Measurements from ENCODE around the gene SLC22A7. TPM values are rescaled to one million over a fixed set of nuclear protein-coding genes. Genes with fewer than 3 reads are reported as not detected.
"Not testable (repeated sequence)": the region's sequence is repeated elsewhere in the genome, so short reads cannot be mapped to it uniquely, and the experiment has no call there.

SLC22A7 gene
- total and polyA plus RNA-seq, 2 donors = 0.15 TPM; not detected in 1

DNA sequence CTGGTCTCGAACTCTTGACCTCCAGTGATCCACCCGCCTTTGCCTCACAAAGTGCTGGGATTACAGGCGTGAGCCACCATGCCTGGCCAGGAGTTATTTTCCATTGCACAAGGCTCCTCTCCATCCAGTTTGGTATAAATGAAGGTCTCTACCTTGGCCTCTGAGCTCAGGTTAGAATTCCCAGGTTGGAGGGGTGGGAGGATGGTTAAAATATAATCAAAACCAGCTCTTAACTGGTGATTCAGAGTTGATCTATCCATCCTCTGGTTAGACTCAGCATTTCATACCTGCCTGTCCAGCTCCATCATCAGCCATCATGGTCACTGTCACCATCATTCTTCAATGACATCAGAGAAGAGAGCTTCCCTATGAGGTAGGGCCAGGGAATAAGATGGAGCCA, 2.6 kb upstream of the SLC22A7 start:
- H3K4me3 ChIP-seq (ENCODE audit: low read depth, low read length) = no peak overlapping the region
- DNase-seq (ENCODE audit: extremely low spot score) = no peak
- H3K36me3 ChIP-seq (ENCODE audit: insufficient read depth) = no peaks in the 10 kb centered on the region
- no peaks in the 10 kb centered on the region for H3K4me1 ChIP-seq (ENCODE audit: insufficient read depth)
- WGBS = 87% methylated on average over 3 of the region's 3 CpGs
- no peak overlapping the region for H3K27ac ChIP-seq (ENCODE audit: low read depth)

DNA sequence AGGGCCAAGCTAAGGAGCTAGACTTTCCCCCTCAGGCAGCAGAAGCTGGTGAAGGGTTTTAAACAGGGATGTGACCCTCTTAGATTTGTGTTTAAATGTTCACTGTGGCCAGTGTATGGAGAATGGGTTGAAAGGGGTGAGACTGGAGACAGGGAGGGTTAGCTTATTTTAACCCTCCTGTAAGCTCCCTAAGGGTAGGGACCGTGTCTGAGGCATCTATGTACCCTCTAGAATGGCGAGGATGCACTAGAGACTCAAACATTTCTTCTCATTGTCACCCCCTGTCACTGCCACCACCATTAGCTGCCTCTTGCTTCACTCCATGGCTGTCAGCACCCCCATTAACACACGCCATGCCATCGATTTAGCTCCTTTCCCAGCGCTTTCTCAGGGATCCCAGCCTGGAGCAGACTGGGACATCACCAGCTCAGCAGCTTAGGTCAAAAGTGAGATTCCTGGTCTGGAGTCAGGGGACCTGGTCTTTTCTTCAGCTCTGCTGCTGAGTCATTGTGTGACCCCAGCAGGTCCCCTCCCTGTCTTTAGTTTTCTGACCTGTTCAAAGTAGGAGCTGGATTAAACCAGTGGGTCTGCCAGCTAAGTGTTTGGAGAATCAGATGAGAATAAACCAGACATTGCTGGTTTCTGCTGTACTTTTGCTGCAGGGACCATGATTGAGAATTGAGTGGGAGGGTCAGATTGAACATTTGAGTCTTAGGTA, 1.1 kb upstream of the SLC22A7 start:
- no peak overlapping the region for H3K27ac ChIP-seq (ENCODE audit: low read depth)
- H3K4me3 ChIP-seq (ENCODE audit: low read depth, low read length) = no peak overlapping the region
- H3K36me3 ChIP-seq (ENCODE audit: insufficient read depth) = no peaks in the 10 kb centered on the region
- no peaks in the 10 kb centered on the region for H3K4me1 ChIP-seq (ENCODE audit: insufficient read depth)
- WGBS = 84% methylated on average over 5 of the region's 5 CpGs
- DNase-seq (ENCODE audit: extremely low spot score) = no peak

DNA sequence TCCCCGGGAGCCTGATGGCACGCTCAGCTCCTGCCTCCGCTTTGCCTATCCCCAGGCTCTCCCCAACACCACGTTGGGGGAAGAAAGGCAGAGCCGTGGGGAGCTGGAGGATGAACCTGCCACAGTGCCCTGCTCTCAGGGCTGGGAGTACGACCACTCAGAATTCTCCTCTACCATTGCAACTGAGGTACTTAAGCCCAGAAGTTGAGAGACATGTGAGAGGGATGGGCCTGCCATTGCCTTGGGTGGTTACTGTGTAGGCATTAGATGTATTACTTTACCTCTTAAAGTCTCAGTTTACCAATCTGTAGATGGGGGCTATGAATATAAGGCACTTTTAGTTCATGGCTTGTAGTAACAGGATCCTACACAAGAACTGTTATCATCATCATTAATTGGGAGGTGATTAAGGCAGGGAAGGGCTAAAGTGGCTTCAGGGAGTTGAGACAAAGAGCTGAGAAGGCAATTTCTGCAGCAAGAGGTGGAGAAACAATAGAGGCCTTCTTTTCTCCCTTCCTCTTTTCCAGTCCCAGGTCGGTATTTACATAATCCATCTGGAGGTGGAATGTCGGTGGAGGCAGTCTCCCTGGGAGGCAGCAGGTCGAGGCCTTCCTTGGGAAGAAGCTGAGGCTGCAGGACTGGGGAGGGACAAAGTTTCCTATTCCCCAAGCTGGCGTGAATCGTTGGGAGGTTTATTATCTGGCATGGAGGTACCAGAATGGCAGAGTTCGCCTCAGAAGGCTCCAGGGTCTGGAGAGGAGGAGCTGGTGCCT, 691 bp downstream of the SLC22A7 start:
- WGBS = 72% methylated on average over 12 of the region's 12 CpGs
- no peak overlapping the region for H3K27ac ChIP-seq (ENCODE audit: low read depth)
- H3K36me3 ChIP-seq (ENCODE audit: insufficient read depth) = no peaks in the 10 kb centered on the region
- no peaks in the 10 kb centered on the region for H3K4me1 ChIP-seq (ENCODE audit: insufficient read depth)
- H3K4me3 ChIP-seq (ENCODE audit: low read depth, low read length) = no peak overlapping the region
- DNase-seq (ENCODE audit: extremely low spot score) = no peak

DNA sequence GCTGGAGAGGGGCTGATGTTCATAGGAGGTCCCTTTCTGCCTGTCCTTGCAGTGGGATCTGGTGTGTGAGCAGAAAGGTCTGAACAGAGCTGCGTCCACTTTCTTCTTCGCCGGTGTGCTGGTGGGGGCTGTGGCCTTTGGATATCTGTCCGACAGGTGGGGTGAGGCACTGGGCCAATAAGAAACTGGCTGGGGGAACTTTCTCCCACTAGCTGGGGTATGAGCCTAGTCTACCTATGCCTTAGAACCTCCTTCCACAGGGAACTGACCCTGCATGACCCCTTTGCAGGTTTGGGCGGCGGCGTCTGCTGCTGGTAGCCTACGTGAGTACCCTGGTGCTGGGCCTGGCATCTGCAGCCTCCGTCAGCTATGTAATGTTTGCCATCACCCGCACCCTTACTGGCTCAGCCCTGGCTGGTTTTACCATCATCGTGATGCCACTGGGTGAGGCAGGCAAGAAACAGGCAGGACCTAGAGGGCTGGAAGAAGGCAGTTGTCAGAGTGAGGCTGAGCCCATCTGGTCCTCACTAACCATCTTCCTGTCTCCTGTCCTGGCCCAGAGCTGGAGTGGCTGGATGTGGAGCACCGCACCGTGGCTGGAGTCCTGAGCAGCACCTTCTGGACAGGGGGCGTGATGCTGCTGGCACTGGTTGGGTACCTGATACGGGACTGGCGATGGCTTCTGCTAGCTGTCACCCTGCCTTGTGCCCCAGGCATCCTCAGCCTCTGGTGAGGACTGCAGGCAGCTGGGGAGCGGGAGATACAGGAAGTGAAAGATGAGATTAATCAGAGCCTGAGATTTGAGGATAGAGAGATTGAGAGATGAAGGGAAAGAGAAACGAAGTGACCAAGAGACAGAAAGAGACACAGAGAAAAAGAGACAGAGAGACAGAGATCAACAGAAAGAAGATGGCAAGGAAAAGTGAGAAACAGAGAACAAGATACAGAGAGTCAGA, 1.6 kb downstream of the SLC22A7 start:
- Histone ChIP-seq H3K36me3 (ENCODE audit: insufficient read depth) (no peaks in the 10 kb centered on the region), H3K4me1 (ENCODE audit: insufficient read depth) (no peaks in the 10 kb centered on the region), H3K27ac (ENCODE audit: low read depth) (no peak overlapping the region), H3K4me3 (ENCODE audit: low read depth, low read length) (no peak overlapping the region)
- WGBS = 74% methylated on average over 18 of the region's 18 CpGs
- DNase-seq (ENCODE audit: extremely low spot score) = no peak

DNA sequence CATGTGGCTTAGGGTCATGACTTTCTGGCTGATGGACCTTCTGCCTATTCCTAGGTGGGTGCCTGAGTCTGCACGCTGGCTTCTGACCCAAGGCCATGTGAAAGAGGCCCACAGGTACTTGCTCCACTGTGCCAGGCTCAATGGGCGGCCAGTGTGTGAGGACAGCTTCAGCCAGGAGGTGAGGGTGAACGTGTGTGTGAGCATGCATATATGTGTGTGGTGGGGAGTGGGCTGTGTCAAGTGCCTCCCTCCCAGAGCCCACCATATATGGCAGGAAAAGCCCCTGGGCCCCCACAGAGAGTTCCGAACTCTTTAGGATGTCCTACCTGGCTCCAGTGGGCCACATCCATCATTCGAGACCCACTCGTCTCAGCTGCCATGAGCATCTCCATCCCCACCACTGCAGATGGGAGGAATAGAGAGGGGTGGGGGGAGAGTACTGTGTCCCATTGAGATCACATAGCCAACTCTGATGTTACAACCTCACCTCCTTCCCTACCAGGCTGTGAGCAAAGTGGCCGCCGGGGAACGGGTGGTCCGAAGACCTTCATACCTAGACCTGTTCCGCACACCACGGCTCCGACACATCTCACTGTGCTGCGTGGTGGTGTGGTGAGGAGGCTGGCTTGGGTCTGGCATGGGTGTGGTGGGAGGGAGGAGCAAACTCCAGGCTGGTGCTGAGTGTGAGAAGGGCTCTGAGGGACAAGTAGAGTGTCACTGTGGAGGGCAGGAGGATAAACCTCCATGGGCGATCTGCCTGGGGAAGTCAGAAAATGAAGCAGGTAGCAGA, 3.2 kb downstream of the SLC22A7 start:
- Histone ChIP-seq H3K4me3 (ENCODE audit: low read depth, low read length) (no peak overlapping the region), H3K36me3 (ENCODE audit: insufficient read depth) (no peaks in the 10 kb centered on the region), H3K27ac (ENCODE audit: low read depth) (no peak overlapping the region), H3K4me1 (ENCODE audit: insufficient read depth) (no peaks in the 10 kb centered on the region)
- 89% methylated on average over 15 of the region's 15 CpGs for WGBS
- no peak for DNase-seq (ENCODE audit: extremely low spot score)

DNA sequence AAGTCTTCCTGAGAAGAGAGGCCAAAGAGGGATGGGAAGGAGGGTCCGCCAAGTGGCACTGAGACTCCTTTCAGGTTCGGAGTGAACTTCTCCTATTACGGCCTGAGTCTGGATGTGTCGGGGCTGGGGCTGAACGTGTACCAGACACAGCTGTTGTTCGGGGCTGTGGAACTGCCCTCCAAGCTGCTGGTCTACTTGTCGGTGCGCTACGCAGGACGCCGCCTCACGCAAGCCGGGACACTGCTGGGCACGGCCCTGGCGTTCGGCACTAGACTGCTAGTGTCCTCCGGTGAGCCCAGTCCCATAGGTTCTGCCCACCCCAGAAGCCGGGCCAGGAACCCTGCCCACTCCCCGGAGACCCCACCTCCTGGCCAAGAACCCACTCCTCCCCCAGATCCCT, 4.1 kb downstream of the SLC22A7 start:
- DNase-seq (ENCODE audit: extremely low spot score) = no peak
- 75% methylated on average over 19 of the region's 19 CpGs for WGBS
- Histone ChIP-seq H3K4me1 (ENCODE audit: insufficient read depth) (no peaks in the 10 kb centered on the region), H3K4me3 (ENCODE audit: low read depth, low read length) (no peak overlapping the region), H3K36me3 (ENCODE audit: insufficient read depth) (no peaks in the 10 kb centered on the region), H3K27ac (ENCODE audit: low read depth) (no peak overlapping the region)

DNA sequence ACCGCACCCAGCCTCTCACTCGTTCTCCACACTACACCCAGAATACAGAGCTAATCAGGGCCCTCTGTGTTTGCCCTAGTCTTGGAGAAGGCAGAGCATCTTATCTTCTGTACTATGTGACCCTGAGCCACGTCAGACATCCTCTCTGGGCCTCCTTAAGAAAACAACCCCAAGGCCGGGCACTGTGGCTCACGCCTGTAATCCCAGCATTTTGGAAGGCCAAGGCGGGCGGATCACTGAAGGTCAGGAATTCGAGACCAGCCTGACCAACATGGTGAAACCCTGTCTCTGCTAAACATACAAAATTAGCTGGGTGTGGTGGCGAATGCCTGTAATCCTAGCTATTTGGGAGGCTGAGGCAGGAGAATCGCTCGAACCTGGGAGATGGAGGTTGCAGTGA, 4.9 kb downstream of the SLC22A7 start:
- not testable (repeated sequence) for H3K27ac ChIP-seq (ENCODE audit: low read depth); H3K4me3 ChIP-seq (ENCODE audit: low read depth, low read length); DNase-seq (ENCODE audit: extremely low spot score); H3K36me3 ChIP-seq (ENCODE audit: insufficient read depth); H3K4me1 ChIP-seq (ENCODE audit: insufficient read depth)
- WGBS = 85% methylated on average over 11 of the region's 11 CpGs

DNA sequence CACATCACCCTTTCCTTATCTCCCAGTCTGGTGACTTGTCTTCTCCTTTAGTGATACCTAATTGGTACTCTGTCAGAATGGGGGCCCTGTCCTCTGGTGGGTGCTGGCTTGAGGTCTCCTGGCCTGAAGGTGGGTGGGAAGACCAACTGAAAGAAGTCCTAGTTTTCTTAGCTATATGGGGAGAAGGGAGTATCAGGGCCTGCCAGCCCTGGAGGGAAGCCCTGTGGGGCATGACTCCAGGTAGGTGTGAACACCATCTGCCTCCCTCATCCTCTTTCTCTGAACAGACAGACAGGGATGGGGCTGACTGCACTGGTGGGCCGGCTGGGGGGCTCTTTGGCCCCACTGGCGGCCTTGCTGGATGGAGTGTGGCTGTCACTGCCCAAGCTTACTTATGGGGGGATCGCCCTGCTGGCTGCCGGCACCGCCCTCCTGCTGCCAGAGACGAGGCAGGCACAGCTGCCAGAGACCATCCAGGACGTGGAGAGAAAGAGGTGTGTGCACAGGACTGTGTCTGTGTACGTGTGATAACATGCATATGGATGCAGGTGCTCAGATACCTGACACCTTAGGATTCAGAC, 5.8 kb downstream of the SLC22A7 start:
- WGBS = 69% methylated on average over 8 of the region's 8 CpGs
- no peak overlapping the region for H3K27ac ChIP-seq (ENCODE audit: low read depth)
- no peak overlapping the region for H3K4me3 ChIP-seq (ENCODE audit: low read depth, low read length)
- H3K4me1 ChIP-seq (ENCODE audit: insufficient read depth) = no peaks in the 10 kb centered on the region
- DNase-seq (ENCODE audit: extremely low spot score) = no peak
- no peaks in the 10 kb centered on the region for H3K36me3 ChIP-seq (ENCODE audit: insufficient read depth)

DNA sequence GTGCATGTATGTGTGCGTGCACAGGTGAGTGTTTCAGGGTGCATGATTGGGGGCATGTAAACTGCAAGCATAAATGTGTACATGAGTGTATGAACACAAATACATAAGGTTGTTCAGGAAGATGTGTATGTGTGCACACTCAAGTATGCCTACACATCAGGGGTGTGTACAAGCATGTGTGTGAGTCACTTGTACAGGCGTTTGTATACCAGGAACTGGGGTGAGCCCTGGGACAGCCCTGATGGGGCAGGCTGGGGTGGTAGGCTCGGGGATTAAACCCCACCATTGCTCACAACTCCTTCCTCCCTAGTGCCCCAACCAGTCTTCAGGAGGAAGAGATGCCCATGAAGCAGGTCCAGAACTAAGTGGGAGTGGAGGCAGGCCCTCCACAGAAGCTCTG, 6.3 kb downstream of the SLC22A7 start:
- WGBS = 84% methylated on average over 3 of the region's 3 CpGs
- no peak overlapping the region for H3K4me3 ChIP-seq (ENCODE audit: low read depth, low read length)
- no peak overlapping the region for H3K27ac ChIP-seq (ENCODE audit: low read depth)
- DNase-seq (ENCODE audit: extremely low spot score) = no peak
- H3K36me3 ChIP-seq (ENCODE audit: insufficient read depth) = no peaks in the 10 kb centered on the region
- no peaks in the 10 kb centered on the region for H3K4me1 ChIP-seq (ENCODE audit: insufficient read depth)

DNA sequence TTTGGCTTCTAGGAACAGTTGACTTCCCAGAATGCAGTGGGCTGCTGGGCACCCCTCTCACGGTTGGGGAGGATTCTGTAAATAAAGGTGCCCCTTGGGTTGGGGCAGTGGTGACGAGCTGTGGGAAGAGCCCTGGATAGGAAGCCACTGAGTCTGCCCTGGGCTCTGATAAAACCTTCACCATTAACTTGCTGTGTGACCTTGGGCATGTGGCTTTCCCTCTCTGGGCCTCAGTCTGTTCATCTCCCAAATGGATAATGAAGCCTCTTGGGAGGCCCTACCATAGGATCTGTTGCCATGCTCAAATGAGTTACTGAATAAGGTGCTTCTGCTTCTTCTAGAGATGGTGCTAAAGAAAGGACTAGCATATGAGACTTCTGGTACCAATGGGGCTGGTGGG, 6.8 kb downstream of the SLC22A7 start:
- DNase-seq (ENCODE audit: extremely low spot score) = no peak
- Histone ChIP-seq H3K27ac (ENCODE audit: low read depth) (no peak overlapping the region), H3K36me3 (ENCODE audit: insufficient read depth) (no peaks in the 10 kb centered on the region), H3K4me1 (ENCODE audit: insufficient read depth) (no peaks in the 10 kb centered on the region), H3K4me3 (ENCODE audit: low read depth, low read length) (no peak overlapping the region)
- 77% methylated on average over 2 of the region's 2 CpGs for WGBS

DNA sequence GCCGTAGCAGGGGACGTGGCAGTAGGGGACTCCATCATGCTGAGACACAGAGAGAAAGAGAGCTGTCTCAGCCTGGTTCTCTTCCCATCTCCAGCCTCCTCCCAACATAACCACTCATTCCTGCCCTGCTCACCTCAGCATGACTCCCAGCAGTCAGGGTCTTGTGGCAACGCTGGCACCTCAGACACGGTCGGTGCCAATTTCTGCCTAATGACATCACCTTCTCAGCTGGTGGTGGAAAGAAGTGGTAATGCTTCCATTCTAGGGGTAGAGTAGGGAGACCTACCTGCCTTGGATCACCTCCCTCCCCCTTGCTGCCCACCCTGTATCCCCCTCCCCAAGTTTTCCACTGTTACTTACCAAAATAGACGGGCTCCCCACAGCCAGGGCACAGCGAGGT, 8.0 kb downstream of the SLC22A7 start:
- DNase-seq (ENCODE audit: extremely low spot score) = no peak
- 95% methylated on average over 7 of the region's 7 CpGs for WGBS
- no peak overlapping the region for H3K4me3 ChIP-seq (ENCODE audit: low read depth, low read length)
- no peaks in the 10 kb centered on the region for H3K36me3 ChIP-seq (ENCODE audit: insufficient read depth)
- H3K4me1 ChIP-seq (ENCODE audit: insufficient read depth) = no peaks in the 10 kb centered on the region
- no peak overlapping the region for H3K27ac ChIP-seq (ENCODE audit: low read depth)

DNA sequence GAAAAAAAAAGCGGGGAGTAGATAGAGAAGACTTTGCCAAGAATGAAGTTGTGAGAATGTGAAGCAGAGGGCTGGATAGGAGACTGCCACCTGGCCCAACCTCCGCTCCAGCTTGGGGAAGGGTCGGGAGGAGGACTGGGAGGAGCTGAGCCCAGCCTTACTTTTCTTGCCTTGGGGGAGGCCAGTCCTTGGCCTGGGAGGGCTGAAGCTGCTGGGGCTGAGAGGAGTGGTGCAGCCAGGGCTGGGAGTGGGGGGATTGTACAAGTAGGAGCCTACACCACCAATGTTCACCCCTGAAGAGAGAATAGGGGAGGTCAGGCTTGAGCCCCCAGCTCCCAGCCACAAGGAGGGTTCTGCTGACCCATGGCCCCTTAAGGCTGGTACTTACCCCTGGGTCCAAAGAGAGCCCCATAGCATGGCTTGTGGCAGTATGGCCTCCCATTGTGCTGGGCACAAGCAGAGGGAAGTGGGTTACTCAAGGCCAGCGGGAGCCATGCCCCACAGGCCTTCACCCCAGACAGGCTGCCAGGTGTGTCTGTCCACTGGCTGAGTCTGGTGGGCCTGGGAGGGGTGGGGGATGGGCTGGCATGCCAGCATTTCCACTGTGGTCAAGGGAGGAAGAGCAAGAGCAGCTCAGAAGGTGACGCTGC, 9.5 kb downstream of the SLC22A7 start:
- Histone ChIP-seq H3K36me3 (ENCODE audit: insufficient read depth) (no peaks in the 10 kb centered on the region), H3K4me3 (ENCODE audit: low read depth, low read length) (no peak overlapping the region), H3K4me1 (ENCODE audit: insufficient read depth) (no peaks in the 10 kb centered on the region), H3K27ac (ENCODE audit: low read depth) (no peak overlapping the region)
- no peak for DNase-seq (ENCODE audit: extremely low spot score)
- WGBS = 90% methylated on average over 5 of the region's 5 CpGs

All from urinary bladder (tissue), 4 donors.